Activated CD8-positive, alpha-beta memory T cell treated with anti-CD3 and anti-CD28 coated beads for 24 hours (primary cell): ENCODE measurements around the gene ZNF407.

Experiments
- DNase-seq: peaks from one replicate; pipeline ENCODE4 v3.0.0-alpha.2; 2020

The ZNF407 gene

DNA sequence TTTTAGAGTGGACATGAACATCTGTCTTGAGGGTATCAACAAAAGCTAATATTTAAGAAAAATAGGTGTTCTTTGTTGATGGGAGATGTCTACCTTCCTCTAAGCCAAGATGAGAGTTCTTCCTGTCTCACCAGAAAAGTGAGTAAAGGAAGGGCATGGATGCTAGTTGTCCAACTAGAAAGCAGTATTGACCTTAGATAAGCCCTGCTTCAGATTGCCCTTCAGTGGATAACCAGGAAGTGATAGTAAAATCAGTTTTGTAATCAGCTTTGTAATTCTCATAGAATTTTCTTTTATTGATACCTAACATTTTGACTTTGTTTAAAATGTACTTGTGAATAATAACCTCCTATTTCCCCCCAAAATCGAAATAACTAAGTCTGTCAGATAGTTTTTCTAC lies 134.7 kb downstream of the ZNF407 start:
- DNase-seq: no peak

DNA sequence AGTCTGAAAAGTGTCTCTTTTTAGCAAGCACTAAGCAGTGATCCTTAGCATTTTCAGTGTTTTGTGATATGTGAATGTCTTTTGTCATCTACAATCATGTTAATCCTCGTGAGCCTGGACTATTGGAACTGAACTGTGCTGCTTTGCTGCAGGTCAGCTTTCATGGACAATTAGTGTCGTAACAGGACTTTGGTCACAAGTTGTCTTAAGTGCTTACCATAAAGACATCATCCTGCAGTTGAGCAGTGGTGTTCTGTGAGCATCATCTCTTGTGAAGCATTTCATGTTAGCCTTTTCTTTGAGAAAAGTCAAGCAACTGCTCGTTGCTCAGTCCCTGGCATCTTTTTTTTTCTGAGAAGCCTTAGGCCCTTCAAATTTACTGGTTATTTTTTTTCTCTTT lies 135.9 kb downstream of the ZNF407 start:
- DNase-seq: no peak

DNA sequence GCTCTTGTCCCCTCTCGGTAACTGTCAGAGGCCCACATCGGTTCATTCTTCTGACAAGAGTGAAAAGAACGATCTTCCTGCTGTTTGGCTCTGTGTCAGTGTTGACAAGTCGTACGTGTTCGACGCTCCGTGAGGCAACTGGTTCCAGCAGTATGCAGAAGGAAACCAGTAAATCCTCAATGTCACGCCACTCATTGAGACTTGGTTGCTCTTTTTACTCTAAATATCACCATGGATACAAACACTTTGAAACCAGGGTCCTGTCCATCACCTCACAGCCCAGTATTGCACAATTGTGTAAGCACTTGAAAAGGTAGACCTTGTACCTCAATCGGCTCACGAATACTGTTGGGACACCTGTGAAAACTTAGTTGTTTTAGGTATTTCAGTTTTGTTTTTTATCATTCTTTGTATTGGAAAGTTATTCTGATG lies 136.4 kb downstream of the ZNF407 start:
- DNase-seq: no peak

DNA sequence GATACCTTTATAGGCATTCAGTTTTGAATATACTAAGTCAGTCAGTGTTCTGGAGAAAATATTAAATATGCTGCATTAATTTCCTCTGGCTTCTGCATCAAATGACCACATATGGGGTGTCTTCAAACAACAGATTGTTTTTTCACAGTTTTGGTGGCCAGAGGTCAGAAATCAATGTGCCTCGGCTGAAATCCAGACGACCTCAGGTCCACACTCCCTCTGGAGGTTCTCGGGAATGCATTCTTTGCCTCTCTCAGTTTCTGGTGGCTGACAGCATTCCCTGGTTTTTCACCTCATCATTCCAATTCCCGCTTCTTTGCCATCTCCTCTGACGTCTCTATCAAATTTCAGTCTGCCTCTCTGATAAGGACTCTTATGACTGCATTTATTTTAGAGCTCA lies 142.3 kb downstream of the ZNF407 start:
- DNase-seq: no peak

DNA sequence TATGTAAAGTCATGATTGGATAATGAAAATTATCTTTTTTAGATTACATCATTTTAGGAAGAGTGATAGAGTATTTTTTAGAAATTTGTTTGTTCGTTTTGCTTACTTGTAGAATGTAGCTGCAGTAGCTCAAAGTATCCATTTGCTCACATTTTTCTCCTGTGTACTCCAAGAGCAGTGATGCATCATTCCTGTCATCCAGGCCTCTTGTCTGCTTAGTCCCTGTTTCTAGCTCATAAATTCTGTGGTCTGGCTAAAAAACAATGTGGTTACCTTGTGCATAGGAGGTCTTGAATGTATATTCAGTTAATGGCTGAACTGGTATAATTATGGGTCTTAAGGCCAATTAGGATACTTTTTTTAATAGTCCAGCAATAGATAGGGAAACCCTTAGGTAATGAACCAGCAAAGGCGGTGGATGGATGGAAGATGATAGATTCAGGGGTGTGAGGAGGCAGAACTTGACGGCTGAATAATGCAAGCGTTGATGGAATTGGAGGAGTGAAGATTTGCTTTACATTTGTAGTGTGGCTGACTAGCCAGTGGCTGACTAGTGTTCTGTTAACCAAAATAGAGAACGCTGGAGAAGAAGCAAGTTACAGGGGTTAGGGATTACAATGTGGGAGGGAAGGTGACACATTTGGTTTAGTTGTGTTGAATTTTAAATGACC lies 145.0 kb downstream of the ZNF407 start:
- no peak for DNase-seq

DNA sequence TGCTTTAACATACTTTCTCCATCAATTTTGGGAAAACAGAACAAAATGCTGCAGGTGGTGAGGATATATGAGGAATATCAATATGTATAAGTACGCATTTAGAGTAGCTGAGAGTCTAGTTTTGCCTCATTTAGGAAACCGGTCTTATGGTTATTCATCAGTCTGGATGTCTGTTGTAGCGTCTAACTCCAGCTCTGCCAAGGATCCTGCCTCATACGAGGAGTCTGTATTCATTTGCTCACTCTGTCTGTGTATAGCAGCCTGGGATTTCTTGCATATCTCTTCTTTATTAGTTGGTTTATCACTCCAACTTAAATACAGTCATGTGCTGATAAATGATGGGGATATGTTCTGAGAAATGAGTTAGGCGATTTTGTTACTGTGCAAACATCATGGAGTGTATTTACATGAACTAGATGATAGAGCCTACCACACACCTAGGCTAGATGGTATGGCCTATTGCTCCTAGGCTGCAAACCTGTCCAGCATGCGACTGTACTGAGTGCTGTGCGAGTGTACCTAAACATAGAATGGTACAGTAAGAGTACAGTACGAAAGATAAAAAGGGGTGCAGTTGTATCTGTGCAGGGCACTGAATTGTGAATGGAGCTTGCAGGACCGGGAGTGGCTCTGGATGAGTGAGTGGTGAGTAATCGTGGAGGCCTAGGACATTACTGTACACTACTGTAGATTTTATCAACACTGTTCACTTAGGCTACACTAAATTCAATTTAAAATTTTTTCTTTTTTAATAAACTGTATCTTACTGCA lies 148.1 kb downstream of the ZNF407 start:
- no peak for DNase-seq

DNA sequence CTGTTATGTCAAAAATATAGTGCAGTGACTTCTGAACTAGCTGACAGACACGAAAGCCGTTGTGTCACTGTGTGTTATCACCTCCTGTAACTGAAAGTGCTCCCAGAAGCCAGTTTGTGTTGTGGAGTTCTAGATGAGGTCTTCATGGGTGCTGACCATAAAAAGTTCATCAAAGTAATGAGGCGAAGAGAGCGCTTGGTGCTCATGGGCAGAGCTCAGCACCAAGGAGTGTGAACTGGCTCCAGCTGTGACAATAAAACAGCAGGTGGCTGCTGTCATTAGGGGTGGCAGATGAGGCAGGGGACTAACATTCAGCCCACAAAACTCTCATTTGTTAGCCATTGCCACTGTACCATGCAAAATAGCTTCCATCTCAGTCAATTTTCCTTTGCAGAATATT lies 151.1 kb downstream of the ZNF407 start:
- DNase-seq: no peak

DNA sequence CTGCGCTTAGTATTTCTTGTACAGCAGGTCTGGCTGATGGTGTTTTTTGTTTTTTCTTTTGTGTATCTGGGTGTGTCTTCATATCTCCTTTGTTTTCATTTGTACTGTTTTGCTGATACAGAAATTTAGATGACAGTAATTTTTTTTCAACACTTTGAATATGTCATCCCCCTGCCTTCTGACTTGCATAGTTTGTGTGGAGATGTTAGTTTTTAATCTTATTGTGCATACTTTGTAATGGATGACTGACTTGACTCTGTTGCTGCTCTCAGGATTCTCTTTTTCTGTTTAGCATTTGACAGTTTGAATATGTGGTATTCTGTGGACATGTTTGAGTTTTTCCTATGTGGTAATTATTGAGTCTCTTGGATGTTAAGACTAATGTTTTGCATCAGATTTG lies 161.3 kb downstream of the ZNF407 start:
- no peak for DNase-seq

DNA sequence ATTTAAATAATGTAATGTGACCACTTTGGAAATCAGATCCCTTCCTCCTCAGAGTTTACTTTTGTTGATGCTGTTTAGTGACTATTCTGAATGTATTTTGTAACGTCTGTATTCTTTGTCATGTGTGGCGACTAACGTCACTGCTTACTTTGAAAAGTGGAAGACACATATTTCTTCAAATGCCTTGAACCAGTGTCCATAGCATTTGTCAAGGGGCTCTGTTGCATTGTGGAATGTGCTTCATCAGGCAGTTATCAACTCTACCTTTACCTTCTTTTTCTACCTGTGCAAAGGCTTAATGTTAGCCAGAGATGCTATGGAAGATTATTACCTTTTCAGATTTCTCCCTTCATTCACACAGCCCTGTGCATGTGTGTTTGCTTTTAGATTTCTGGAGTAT lies 162.4 kb downstream of the ZNF407 start:
- no peak for DNase-seq

DNA sequence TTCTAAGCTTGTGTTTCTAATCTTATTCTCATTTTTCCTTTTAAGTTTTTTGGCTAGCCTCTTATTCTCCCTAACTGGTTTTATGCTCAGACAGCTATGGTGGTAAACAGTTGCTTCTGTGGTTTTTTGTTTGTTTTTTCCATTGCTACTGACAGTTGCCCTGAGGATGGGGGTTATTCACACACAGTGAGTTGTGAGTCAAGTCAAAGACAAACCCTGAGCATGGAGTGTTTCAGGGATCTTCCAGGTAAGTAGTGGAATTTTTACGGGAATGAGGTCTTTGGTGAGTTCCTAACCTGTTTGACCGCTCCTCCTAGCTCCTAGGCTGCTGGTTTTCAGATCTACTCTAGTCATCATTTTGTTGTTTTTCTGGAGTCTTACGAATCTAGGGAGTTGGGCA lies 162.8 kb downstream of the ZNF407 start:
- DNase-seq: no peak

DNA sequence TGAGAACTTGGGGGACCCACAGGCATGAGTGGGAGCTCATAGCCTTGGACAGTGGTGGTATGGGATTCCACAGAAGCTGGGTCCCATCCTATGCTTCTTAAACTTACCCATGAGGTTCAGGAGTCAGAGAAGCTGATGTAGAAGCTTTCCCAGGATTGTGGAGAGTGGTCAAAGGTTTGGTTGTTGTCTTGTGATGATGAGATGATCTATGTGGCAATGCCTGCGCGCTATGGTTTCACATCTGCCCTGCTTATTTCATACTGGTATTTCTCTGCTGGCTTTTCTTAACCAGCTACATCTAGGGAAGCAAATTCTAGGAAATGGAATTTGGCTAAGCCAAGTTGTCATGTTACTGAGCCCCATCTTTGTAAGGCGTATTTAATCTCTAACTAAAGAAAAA lies 168.6 kb downstream of the ZNF407 start:
- no peak for DNase-seq

DNA sequence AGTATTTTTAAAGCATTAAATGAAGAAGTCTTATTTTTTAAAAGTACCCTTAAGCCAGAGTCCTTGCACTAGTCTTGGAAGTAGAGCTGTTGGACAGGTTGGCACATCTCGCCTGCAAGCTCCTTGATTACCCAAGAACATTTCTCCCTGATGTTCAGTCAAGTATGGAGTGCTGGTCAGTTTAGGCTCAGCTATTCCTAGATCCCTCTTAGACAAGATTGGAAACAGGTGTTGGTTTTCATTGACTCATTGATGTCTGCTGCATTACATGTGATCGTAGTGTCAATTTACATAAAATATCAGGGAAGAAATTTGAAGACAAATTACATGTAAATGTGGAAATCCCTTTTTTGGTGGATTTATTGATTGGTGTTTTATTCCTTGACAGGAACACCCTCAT lies 170.4 kb downstream of the ZNF407 start:
- DNase-seq: no peak

DNA sequence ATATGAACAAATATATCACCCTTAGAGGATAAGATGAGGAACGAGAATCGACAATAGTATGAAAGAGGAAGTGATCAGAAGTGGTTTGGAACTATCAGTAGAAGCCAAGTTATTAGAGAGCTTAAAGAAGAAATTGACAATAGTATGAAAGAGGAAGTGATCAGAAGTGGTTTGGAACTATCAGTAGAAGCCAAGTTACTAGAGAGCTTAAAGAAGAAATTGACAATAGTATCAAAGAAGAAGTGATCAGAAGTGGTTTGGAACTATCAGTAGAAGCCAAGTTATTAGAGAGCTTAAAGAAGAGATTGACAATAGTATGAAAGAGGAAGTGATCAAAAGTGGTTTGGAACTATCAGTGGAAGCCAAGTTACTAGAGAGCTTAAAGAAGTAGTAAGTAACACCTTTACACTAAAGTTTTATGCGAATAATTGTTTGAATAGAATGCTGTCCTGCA lies 175.5 kb downstream of the ZNF407 start:
- no peak for DNase-seq

DNA sequence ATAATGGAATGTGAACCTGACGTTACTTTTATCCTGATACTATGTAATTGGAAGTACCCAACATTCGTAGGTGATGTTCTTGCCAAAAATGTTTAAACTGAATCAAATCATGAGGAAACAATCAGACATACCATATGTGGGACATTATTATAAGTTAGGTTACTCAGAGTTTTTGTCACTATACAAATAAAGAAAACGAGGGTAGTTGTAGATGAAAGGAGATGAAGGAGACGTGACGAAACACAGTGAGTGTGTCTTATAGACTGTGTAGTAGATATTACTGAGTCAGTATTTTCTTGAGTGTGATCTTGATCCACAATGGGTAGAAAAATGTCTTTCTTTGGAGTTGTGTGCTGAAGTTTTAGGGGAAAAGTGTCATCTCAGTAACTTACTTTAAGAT lies 176.8 kb downstream of the ZNF407 start:
- no peak for DNase-seq

DNA sequence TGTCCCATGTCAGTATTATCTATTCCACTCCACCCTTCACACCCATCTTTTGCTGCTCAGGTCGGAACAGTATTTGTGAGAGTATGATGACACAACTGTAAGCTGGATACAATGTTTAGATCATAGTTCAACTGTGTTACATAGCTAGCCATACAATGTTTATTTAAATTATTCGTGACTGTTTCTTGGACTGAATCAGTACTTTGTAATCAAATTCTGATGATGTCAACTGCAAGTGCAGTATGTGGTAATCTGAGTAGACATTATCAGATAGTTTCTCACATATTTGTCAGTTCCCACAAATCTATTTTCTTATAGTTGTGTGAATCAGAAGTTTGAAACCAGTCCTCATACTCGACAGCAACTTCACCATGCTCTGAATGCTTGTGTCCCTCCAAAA lies 177.6 kb downstream of the ZNF407 start:
- DNase-seq: no peak

DNA sequence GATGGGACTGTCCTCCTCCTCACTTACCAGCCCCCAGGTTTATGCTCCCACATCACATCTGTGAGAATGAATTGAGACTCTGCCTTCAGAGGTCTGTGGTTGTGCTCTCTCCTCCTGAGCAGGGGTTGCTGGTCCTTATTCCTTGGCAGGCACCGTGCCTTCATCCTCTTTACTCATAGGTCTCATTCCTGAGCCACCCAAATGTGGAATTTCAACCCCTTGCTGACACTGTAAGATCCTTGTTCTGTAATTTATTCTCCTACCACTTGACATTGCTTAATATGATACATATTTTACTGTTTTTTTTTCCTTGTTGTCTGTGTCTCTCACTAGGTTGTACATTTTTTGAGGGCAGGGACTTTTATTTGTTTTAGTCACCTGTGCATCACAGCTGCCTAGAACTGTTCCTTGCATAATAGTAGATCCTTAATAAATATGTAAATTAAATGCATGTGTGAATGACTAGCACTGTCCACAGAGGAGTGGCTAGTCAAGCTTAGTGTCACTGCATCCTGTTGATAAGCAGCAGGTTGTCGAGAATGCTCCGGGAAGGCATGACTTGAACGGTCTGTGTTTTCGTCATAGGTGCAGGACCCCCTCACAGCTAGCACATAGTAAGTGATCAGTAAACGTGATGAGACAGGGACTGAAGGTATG lies 180.6 kb downstream of the ZNF407 start:
- DNase-seq: no peak

DNA sequence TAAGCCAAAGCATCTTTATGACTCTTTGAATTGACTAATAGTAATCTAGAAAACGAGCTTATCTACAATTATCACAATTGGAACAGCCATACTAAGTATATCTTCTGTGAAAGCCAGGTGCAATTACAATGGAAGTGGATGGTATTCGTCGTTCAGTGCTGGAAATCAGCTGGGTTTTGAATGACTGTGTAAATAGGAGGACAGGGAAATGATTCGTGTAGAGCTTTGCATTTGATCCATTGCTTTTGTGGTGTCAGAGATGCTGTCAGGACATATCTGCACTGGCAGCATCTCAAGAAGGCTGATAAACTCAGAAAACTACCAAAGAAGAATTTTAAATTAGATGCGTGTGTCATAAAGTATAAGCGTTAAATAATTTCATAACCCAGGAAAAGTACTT lies 187.1 kb downstream of the ZNF407 start:
- no peak for DNase-seq

DNA sequence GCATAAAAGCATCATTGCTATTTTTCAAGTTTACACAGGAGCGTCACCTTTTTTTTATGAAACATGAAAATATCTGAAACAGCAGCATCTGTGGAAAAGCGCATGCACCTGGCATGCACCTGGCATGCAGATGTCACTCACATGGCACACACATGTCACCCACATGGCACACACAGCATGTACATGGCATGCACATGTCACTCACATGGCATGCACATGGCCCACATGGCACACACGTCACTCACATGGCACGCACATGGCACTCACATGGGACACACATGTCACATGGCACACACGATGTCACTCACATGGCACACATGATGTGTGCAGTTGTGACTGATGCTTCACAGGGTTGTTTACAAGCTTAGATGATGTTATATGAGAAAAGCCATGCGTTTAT lies 188.0 kb downstream of the ZNF407 start:
- DNase-seq: no peak

DNA sequence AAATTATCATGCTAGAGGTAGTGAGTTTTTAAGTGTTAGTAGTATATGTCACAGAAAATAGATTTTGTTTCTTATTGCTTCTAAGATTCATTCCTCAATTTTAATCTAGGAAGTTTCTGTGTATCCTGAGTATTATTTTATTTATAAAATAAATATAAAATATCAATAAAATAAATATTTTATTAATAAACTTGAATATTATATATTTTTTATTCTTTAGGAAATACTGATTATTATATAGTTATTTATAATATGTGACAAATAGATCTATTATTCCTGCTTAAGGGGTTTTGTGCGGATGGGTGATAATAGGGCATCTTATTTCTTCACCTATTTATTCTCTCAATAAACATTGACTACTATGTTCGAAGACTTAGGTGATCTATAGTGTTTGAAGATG lies 191.0 kb downstream of the ZNF407 start:
- DNase-seq: no peak

DNA sequence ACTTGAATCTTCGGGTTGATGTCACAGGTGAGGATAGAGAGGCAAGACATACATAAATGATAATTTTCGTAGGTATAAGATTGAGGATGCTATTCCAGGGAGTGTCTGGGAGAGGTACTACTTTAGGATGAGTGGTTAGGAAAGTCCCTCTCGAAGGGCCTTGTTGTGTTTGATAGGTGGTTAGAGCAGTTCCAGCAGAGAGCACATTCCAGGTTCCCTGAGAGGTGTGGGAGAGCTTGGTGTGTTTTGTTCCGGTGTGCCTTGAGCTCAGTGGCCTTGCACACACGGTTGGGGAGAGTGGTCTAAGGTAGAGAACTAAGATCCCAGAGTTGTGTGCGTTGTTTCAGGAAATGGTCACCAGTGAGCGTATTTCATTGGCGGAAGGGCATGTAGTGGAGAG lies 191.4 kb downstream of the ZNF407 start:
- no peak for DNase-seq

DNA sequence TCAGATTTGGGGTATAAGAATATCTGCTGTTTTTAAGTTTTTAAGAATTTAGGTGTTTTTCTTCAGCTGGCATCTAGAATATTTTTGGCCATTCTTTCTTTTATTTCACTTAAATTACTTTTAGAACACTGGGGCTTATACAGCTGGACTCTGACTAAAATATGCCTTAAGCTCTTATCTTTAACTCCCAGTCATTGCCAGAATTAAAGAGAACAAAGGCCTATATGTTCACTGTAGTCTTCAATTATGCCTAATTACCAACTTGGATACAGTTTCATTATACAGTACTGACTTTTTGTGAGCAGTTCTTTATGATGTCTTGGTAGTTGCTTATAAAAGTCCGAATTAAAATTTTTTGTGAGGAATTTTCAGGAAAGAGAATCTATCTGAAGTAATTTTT lies 192.8 kb downstream of the ZNF407 start:
- DNase-seq: no peak

DNA sequence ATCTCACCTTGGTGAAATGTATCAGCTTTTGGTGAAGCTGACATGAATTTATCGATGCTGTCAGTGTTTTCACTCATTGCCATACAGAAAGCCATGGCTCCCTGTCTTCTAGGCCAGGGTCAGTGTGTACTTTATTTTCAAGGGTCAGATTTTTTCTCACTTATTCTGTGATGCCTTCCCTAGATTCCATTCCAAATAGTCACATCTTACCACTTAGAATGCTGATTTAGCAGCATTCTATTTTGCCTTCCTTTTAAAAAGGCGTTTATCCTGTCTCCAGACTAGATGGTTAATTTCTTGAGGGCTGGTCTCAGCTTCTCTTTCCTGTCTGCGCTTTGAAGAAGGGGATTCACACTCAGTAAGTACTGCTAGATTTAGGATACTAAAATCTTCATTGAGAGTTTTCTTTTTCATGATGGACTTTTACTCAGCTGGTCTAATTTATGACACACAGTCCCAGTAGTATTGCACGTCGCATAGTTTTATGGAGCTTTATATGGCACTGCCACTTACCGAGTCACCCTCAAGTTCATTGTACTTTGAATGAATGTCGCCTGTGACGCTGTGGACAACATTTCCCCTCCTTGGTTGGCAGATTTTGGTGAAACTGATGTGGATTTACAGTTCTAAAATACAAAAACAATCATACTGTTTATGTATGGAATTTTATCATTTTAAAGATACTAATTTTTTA lies 194.0 kb downstream of the ZNF407 start:
- DNase-seq: no peak

DNA sequence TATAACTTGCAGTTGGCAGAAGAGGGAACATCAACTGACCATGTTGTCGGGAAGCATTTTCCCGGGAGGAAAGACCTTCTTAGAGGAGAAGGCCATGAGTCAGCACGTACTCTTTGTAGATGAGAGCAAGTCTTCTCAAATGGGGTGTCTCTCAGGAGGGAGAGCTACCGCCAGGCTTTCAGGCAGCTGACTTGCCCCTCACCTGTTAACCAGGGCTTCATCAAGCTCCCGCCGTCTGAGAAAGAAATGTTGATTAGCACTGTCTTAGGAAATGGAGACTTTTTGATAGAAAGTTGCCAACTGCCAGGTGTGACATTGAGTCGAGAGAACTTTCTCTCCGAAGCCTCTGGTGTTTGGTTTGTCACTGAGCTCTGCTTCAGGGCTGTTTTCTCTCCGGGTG lies 196.1 kb downstream of the ZNF407 start:
- DNase-seq: no peak

DNA sequence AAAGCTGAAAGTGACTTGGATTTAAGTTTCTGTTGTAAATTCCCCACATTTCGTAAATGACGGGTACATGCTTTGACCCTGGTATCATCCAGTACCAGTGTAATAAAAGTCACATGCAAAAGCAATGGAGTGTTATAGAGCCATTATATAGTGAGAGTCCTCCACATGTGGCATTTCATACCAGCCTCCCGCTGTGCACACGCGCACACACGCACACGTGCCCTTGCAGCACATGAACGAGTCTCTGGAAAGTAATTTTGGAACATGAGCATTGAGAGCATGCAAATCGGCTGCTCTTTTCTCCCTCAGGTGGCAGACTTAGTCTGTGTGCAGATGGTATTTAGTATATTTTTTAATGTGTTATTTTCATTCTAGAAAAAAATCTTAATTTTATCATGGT lies 198.1 kb downstream of the ZNF407 start:
- no peak for DNase-seq
